Body of pancreas (tissue), 2 donors: ENCODE measurements around the gene OLFML2A. TPM values are rescaled to one million over a fixed set of nuclear protein-coding genes. Genes with fewer than 3 reads are reported as not detected.

Source experiments
- total RNA-seq, 2 donors: library from RNA; depleted of rRNA; stranded (reverse); fragments of >200 nt; gene quantifications; one replicate each; pipeline ENCODE4 v1.1.0, GENCODE V29; 2016

OLFML2A gene
- total RNA-seq, 2 donors from 2014 or later: 4.4 to 5.3 TPM

Other genes with a start within 250 kb of the OLFML2A start
- 1 to 10 TPM; 3.3 to 3.9 TPM for gene NR6A1, start 5.8 kb upstream of the OLFML2A start, total RNA-seq
- gene WDR38, start 76.3 kb downstream of the OLFML2A start, total RNA-seq: under 1 TPM in 1 of 2 donors, not detected in 1; 0.78 TPM
- 1,000 to 10,000 TPM; 1,031 to 1,035 TPM for gene RPL35, start 84.8 kb downstream of the OLFML2A start, total RNA-seq
- gene ARPC5L, start 85.0 kb downstream of the OLFML2A start, total RNA-seq: 10 to 100 TPM; 14.5 to 21.8 TPM
- gene GOLGA1, start 163.9 kb downstream of the OLFML2A start, total RNA-seq: 10 to 100 TPM; 14.5 to 32.6 TPM